H9 (cell line): Measurements from ENCODE around the gene TMEM131. TPM values are rescaled to one million over a fixed set of nuclear protein-coding genes. Genes with fewer than 3 reads are reported as not detected.

ENCODE experiments used
- DNase-seq: peaks from one replicate; pipeline ENCODE4 v3.0.0-alpha.2; 2017
- H2AFZ ChIP-seq: one replicate; pipeline ENCODE4 v1.6.1; 2013; ENCODE audit warnings: mild to moderate bottlenecking, low read length, control low read depth, moderate library complexity
- H2AK5ac ChIP-seq: 2 replicates; pipeline ENCODE4 v1.6.1; 2013; ENCODE audit warnings: low read length, control low read depth, mixed read lengths; ENCODE audit not compliant: insufficient read length
- H2BK120ac ChIP-seq: one replicate; pipeline ENCODE4 v1.6.1; 2013; ENCODE audit warnings: low read depth, mild to moderate bottlenecking, low read length, control low read depth, inconsistent platforms; ENCODE audit not compliant: poor library complexity, severe bottlenecking
- H2BK12ac ChIP-seq: 2 replicates; pipeline ENCODE4 v1.6.1; 2013; ENCODE audit warnings: low read length, control low read depth, mixed read lengths, low read depth; ENCODE audit not compliant: insufficient read length
- H2BK15ac ChIP-seq: 2 replicates; pipeline ENCODE4 v1.6.1; 2013; ENCODE audit warnings: low read depth, low read length, control low read depth
- H2BK20ac ChIP-seq: one replicate; pipeline ENCODE4 v1.6.1; 2013; ENCODE audit warnings: low read depth, mild to moderate bottlenecking, low read length, control low read depth, inconsistent platforms; ENCODE audit not compliant: poor library complexity, severe bottlenecking
- H2BK5ac ChIP-seq: 2 replicates; pipeline ENCODE4 v1.6.1; 2013; ENCODE audit warnings: low read length, control low read depth, mixed read lengths; ENCODE audit not compliant: insufficient read length
- H3K14ac ChIP-seq: 2 replicates; pipeline ENCODE4 v1.6.1; 2013; ENCODE audit warnings: low read length, control low read depth; ENCODE audit not compliant: insufficient read depth
- H3K18ac ChIP-seq: 2 replicates; pipeline ENCODE4 v1.6.1; 2013; ENCODE audit warnings: low read depth, mild to moderate bottlenecking, mixed read lengths, low read length, control low read depth; ENCODE audit not compliant: insufficient read length
- H3K23ac ChIP-seq: 2 replicates; pipeline ENCODE4 v1.6.1; 2013; ENCODE audit warnings: low read length, control low read depth, mixed read lengths, low read depth; ENCODE audit not compliant: insufficient read length
- H3K23me2 ChIP-seq: 2 replicates; pipeline ENCODE4 v1.6.1; 2013; ENCODE audit warnings: low read depth, mild to moderate bottlenecking, mixed read lengths, low read length, control low read depth; ENCODE audit not compliant: insufficient read length, poor library complexity, severe bottlenecking
- H3K27ac ChIP-seq: 2 replicates; pipeline ENCODE4 v1.5.1; 2013; ENCODE audit warnings: low read length, control low read depth, mixed read lengths, low read depth; ENCODE audit not compliant: insufficient read length
- H3K27me3 ChIP-seq: 2 replicates; pipeline ENCODE4 v1.6.1; 2013; ENCODE audit warnings: low read length, control low read depth, inconsistent platforms; ENCODE audit not compliant: insufficient read depth
- H3K4ac ChIP-seq: 2 replicates; pipeline ENCODE4 v1.6.1; 2013; ENCODE audit warnings: low read depth, mild to moderate bottlenecking, control low read depth, inconsistent platforms, low read length, moderate library complexity
- H3K4me1 ChIP-seq: 2 replicates; pipeline ENCODE4 v1.6.1; 2013; ENCODE audit warnings: low read length, control low read depth, inconsistent platforms; ENCODE audit not compliant: insufficient read depth
- H3K4me2 ChIP-seq: 2 replicates; pipeline ENCODE4 v1.6.1; 2013; ENCODE audit warnings: low read length, control low read depth, mixed read lengths; ENCODE audit not compliant: insufficient read length, insufficient read depth
- H3K56ac ChIP-seq: 2 replicates; pipeline ENCODE4 v1.6.1; 2013; ENCODE audit warnings: low read depth, mild to moderate bottlenecking, mixed read lengths, low read length, control low read depth; ENCODE audit not compliant: insufficient read length
- H3K79me1 ChIP-seq: 2 replicates; pipeline ENCODE4 v1.6.1; 2013; ENCODE audit warnings: low read depth, mild to moderate bottlenecking, moderate library complexity, low read length, control low read depth, inconsistent platforms; ENCODE audit not compliant: insufficient read depth, poor library complexity, severe bottlenecking
- H3K79me2 ChIP-seq: 2 replicates; pipeline ENCODE4 v1.6.1; 2013; ENCODE audit warnings: low read length, control low read depth, inconsistent platforms; ENCODE audit not compliant: insufficient read depth
- H3K9ac ChIP-seq: 2 replicates; pipeline ENCODE4 v1.6.1; 2013; ENCODE audit warnings: low read length, control low read depth, mixed read lengths; ENCODE audit not compliant: insufficient read length; ENCODE audit errors: extremely low read depth
- H3K9me3 ChIP-seq: one replicate; pipeline ENCODE4 v1.6.1; 2013; ENCODE audit warnings: low read depth, low read length, inconsistent platforms; ENCODE audit not compliant: control insufficient read depth
- H3T11ph ChIP-seq: one replicate; pipeline ENCODE4 v1.6.1; 2013; ENCODE audit warnings: mild to moderate bottlenecking, low read length, control low read depth, inconsistent platforms
- H4K20me1 ChIP-seq: one replicate; pipeline ENCODE4 v1.6.1; 2013; ENCODE audit not compliant: control insufficient read depth, insufficient read length, insufficient read depth
- H4K5ac ChIP-seq: 2 replicates; pipeline ENCODE4 v1.6.1; 2013; ENCODE audit warnings: low read depth, mild to moderate bottlenecking, mixed read lengths, low read length, control low read depth; ENCODE audit not compliant: insufficient read length
- H4K8ac ChIP-seq: replicated peaks from 2 replicates; pipeline ENCODE4 v1.6.1; 2013; ENCODE audit warnings: low read length, control low read depth, mixed read lengths, low read depth; ENCODE audit not compliant: insufficient read length
- H4K91ac ChIP-seq: 2 replicates; pipeline ENCODE4 v1.6.1; 2013; ENCODE audit warnings: low read depth, mild to moderate bottlenecking, moderate library complexity, mixed read lengths, low read length, control low read depth; ENCODE audit not compliant: insufficient read length
- H3K27ac Mint-ChIP-seq, 3 experiments: 2 replicates in 2 of 3; 3 replicates in 1 of 3; pipeline ENCODE4 v1.8.0; 2020 to 2021; ENCODE audit warnings: mixed read lengths in 3 of 3, mild to moderate bottlenecking in 1 of 3, moderate library complexity in 1 of 3
- H3K27me3 Mint-ChIP-seq: 2 replicates; pipeline ENCODE4 v1.8.0; 2021; ENCODE audit warnings: low read depth, mild to moderate bottlenecking, moderate library complexity, mixed read lengths
- H3K36me3 Mint-ChIP-seq, 3 experiments: 2 replicates in 2 of 3; 3 replicates in 1 of 3; pipeline ENCODE4 v1.8.0; 2020 to 2021; ENCODE audit warnings: low read depth in 3 of 3, mixed read lengths in 3 of 3; ENCODE audit not compliant: insufficient read depth in 1 of 3
- H3K4me1 Mint-ChIP-seq, 2 experiments: 2 replicates each; pipeline ENCODE4 v1.8.0; 2020; ENCODE audit warnings: mixed read lengths in 2 of 2
- H3K4me3 Mint-ChIP-seq, 2 experiments: 2 replicates in 1 of 2; 3 replicates in 1 of 2; pipeline ENCODE4 v1.8.0; 2020 to 2021; ENCODE audit warnings: mild to moderate bottlenecking in 2 of 2, mixed read lengths in 2 of 2, moderate library complexity in 1 of 2
- H3K9me3 Mint-ChIP-seq, 2 experiments: 2 replicates in 1 of 2; 3 replicates in 1 of 2; pipeline ENCODE4 v1.8.0; 2020; ENCODE audit warnings: mild to moderate bottlenecking in 2 of 2, mixed read lengths in 2 of 2, moderate library complexity in 1 of 2
- CTCF ChIP-seq: fragments of 200-600 bp; sonication (generic); conservative IDR thresholded peaks from 3 replicates; pipeline ENCODE4 v1.8.0; 2021; ENCODE audit warnings: antibody characterized with exemption, mild to moderate bottlenecking
- WGBS: extraction: QIAGEN DNeasy Blood & Tissue Kit; methylation state at CpG from one replicate; pipeline ENCODE4 v1.1.7; 2013; ENCODE audit warnings: missing lambda C conversion rate, low lambda C conversion rate, mixed read lengths; ENCODE audit not compliant: insufficient read length; ENCODE audit errors: extremely low coverage; 5-methylcytosine and 5-hydroxymethylcytosine counted together
- total RNA-seq: library from RNA; stranded (reverse); gene quantifications from 2 replicates; pipeline ENCODE4 v1.2.1, GENCODE V29; 2021

TMEM131 gene
- total RNA-seq, 1 experiment from 2014 or later = 20.9 TPM

GRCh38 chr2:97845818-97846217 lies 149.9 kb downstream of the TMEM131 start:
- no peak overlapping the region for H4K5ac ChIP-seq
- Mint-ChIP-seq H3K4me1 (peaks cover 10 to 11% of the 10 kb centered on the region in 2 experiments), H3K9me3 (no peaks in the 10 kb centered on the region), H3K36me3 (no peaks in the 10 kb centered on the region; a peak in 1 of 7 replicates), H3K27ac (no peak overlapping the region), H3K27me3 (no peaks in the 10 kb centered on the region), H3K4me3 (no peak overlapping the region)
- WGBS = no CpG with 5 or more reads among the region's 6 CpGs
- no peak overlapping the region for H3T11ph ChIP-seq
- H4K20me1 ChIP-seq = no peaks in the 10 kb centered on the region
- H3K4me2 ChIP-seq = no peak overlapping the region
- H2BK15ac ChIP-seq = no peak overlapping the region
- no peak overlapping the region for H3K56ac ChIP-seq
- H3K27ac ChIP-seq = no peak overlapping the region
- H3K4ac ChIP-seq = no peak overlapping the region
- H3K4me1 ChIP-seq = no peaks in the 10 kb centered on the region
- no peak overlapping the region for H3K23ac ChIP-seq
- H3K79me1 ChIP-seq = no peaks in the 10 kb centered on the region
- H4K91ac ChIP-seq = no peak overlapping the region
- H3K79me2 ChIP-seq = no peaks in the 10 kb centered on the region
- no peak overlapping the region for H4K8ac ChIP-seq
- DNase-seq = no peak
- no peak overlapping the region for H2BK5ac ChIP-seq
- H2BK120ac ChIP-seq = no peak overlapping the region
- H3K23me2 ChIP-seq = no peaks in the 10 kb centered on the region
- H3K14ac ChIP-seq = no peak overlapping the region
- H2BK20ac ChIP-seq = no peak overlapping the region
- no peak overlapping the region for H2AK5ac ChIP-seq
- H3K18ac ChIP-seq = no peak overlapping the region
- no peaks in the 10 kb centered on the region for H3K27me3 ChIP-seq
- H3K9me3 ChIP-seq = no peaks in the 10 kb centered on the region
- H2BK12ac ChIP-seq = no peak overlapping the region
- no peak overlapping the region for H2AFZ ChIP-seq
- no peak overlapping the region for H3K9ac ChIP-seq
- no peak for TF ChIP-seq CTCF
